Measurements from ENCODE around the gene PPM1E. TPM values are rescaled to one million over a fixed set of nuclear protein-coding genes. Genes with fewer than 3 reads are reported as not detected.

Gene PPM1E
- total and polyA plus RNA-seq, 2 of the 4 experiments (the other 2 are of a cell fraction), result under 0.01 to 0.05 TPM

GRCh38 chr17:58813712-58814111 lies 58.1 kb downstream of the PPM1E start:
- TF ChIP-seq BHLHE40 (IDR thresholded peaks at IDR 0.05; ENCODE audit: low read depth, low read length) (no peak), POLR2A (IDR thresholded peaks at IDR 0.05; ENCODE audit: low read depth, low read length) (no peak), FOS (IDR thresholded peaks at IDR 0.05; ENCODE audit: low read depth, low read length) (no peak), MAFK (IDR thresholded peaks at IDR 0.05; ENCODE audit: low read depth, low read length) (no peak), ELK1 (IDR thresholded peaks at IDR 0.05; ENCODE audit: borderline replicate concordance, low read depth, low read length) (no peak), CHD1 (IDR thresholded peaks at IDR 0.05; ENCODE audit: low read depth, low read length) (no peak), RCOR1 (IDR thresholded peaks at IDR 0.05; ENCODE audit: insufficient replicate concordance, low read length) (no peak), MXI1 (IDR thresholded peaks at IDR 0.05; ENCODE audit: borderline replicate concordance, low read depth, low read length) (no peak), NFE2L2 (IDR thresholded peaks at IDR 0.05; ENCODE audit: low read depth, low read length) (no peak), CTCF (conservative IDR thresholded peaks at IDR 0.05; ENCODE audit: low read depth, low read length) (no peak), RAD21 (IDR thresholded peaks at IDR 0.05; ENCODE audit: low read length) (no peak), CEBPB (IDR thresholded peaks at IDR 0.05; ENCODE audit: low read depth, low read length) (no peak), MAZ (IDR thresholded peaks at IDR 0.05; ENCODE audit: borderline replicate concordance, low read depth, low read length) (no peak), SMC3 (IDR thresholded peaks at IDR 0.05; ENCODE audit: low read depth, low read length) (no peak), RFX5 (IDR thresholded peaks at IDR 0.05; ENCODE audit: low read depth, low read length) (no peak)
- TF ChIP-seq, protein P1, sequence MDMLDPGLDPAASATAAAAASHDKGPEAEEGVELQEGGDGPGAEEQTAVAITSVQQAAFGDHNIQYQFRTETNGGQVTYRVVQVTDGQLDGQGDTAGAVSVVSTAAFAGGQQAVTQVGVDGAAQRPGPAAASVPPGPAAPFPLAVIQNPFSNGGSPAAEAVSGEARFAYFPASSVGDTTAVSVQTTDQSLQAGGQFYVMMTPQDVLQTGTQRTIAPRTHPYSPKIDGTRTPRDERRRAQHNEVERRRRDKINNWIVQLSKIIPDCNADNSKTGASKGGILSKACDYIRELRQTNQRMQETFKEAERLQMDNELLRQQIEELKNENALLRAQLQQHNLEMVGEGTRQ (IDR thresholded peaks at IDR 0.05; ENCODE audit: low read depth, low read length), result no peak
- Histone ChIP-seq H3K9ac (ENCODE audit: low read depth, low read length) (no peak overlapping the region), H2BK15ac (ENCODE audit: low read depth, low read length) (no peak overlapping the region), H3K27ac (ENCODE audit: insufficient read depth, low read length) (no peak overlapping the region), H2BK120ac (ENCODE audit: low read depth, low read length) (no peak overlapping the region), H2AFZ (replicated peaks; ENCODE audit: low read length, poor library complexity) (no peak overlapping the region), H3K4ac (ENCODE audit: low read depth, low read length) (no peak overlapping the region), H3K56ac (ENCODE audit: extremely low read depth, insufficient read depth, low read length) (no peak overlapping the region), H4K8ac (ENCODE audit: low read depth in 2 of 2, low read length in 2 of 2) (no peak overlapping the region), H3K23ac (ENCODE audit: low read depth, low read length) (no peak overlapping the region), H2BK20ac (ENCODE audit: low read depth, low read length) (no peak overlapping the region), H3K14ac (replicated peaks; ENCODE audit: low read depth, low read length) (no peak overlapping the region), H4K5ac (ENCODE audit: low read depth, low read length) (no peak overlapping the region), H3K18ac (ENCODE audit: low read depth, low read length) (no peak overlapping the region), H3K4me2 (ENCODE audit: low read depth, low read length) (no peak overlapping the region), H2AK9ac (replicated peaks; ENCODE audit: low read depth, low read length, poor library complexity) (no peak overlapping the region), H3K4me1 (ENCODE audit: control insufficient read depth, insufficient read depth, low read length) (no peaks in the 10 kb centered on the region), H2BK5ac (ENCODE audit: low read depth, low read length, poor library complexity, severe bottlenecking) (no peak overlapping the region), H3K27me3 (ENCODE audit: control insufficient read depth, insufficient read depth, low read length) (no peaks in the 10 kb centered on the region), H3K36me3 (ENCODE audit: control insufficient read depth, insufficient read depth, low read length) (no peaks in the 10 kb centered on the region), H3K79me1 (ENCODE audit: low read depth in 1 of 2, low read length in 2 of 2) (no peaks in the 10 kb centered on the region), H3K9me1 (ENCODE audit: insufficient read depth, low read length) (no peaks in the 10 kb centered on the region), H3K9me3 (ENCODE audit: control insufficient read depth, insufficient read depth, low read length) (no peaks in the 10 kb centered on the region), H3K4me3 (ENCODE audit: insufficient read depth, low read depth, low read length) (no peak overlapping the region), H4K20me1 (ENCODE audit: insufficient read depth, low read length) (no peaks in the 10 kb centered on the region), H2AK5ac (ENCODE audit: low read depth, low read length) (no peak overlapping the region), H4K91ac (ENCODE audit: insufficient read depth, low read depth, low read length) (no peak overlapping the region)
- POLR2A ChIA-PET (ENCODE audit: unreplicated experiment), result no interaction called here
- CTCF ChIA-PET, result interaction anchor here (0.6 kb wide), 1 partner anchor 49 kb away, joined by 3 read pairs; no protein-coding TSS in a partner anchor
- BruUV-seq (replicated peaks), result no TSS peak
- in situ Hi-C loops (cut with MboI; ENCODE audit: low sequenced_read_pairs) (no loop called here), dilution Hi-C loops (cut with HindIII; ENCODE audit: low sequenced_read_pairs, unreplicated experiment) (no loop called here), intact Hi-C loops (cut with micrococcal nuclease) (no loop called here)
- DNase-seq (no peak), ATAC-seq (ENCODE audit: low read depth) (no peak)

Data from IMR-90 (cell line).